ENCODE results near the gene SLC16A10.

GRCh38 chr6:111201244-111201554, 113.9 kb downstream of the SLC16A10 start:
- TF ChIP-seq CTCF (IDR thresholded peaks at IDR 0.05; ENCODE audit: low read depth, low read length) (no peak), EZH2phosphoT487 (IDR thresholded peaks at IDR 0.05; ENCODE audit: low read depth) (no peak)
